ENCODE results near the gene CD99. TPM values are rescaled to one million over a fixed set of nuclear protein-coding genes. Genes with fewer than 3 reads are reported as not detected.
A peak's percentile ranks its signal among the peaks of the same experiment; 100 is the strongest.

The CD99 gene
- total RNA-seq, 1 donor from 2014 or later = 11.4 TPM

GRCh38 chrX:2697306-2697705 lies 6.2 kb downstream of the CD99 start:
- DNase-seq (ENCODE audit: low spot score in 2 of 2) (no peak), FAIRE-seq (no peak)

GRCh38 chrX:2697741-2698299 lies 6.7 kb downstream of the CD99 start:
- FAIRE-seq (no peak), DNase-seq (ENCODE audit: low spot score in 2 of 2) (no peak)

GRCh38 chrX:2698604-2699003 lies 7.5 kb downstream of the CD99 start:
- FAIRE-seq (no peak), DNase-seq (ENCODE audit: low spot score in 2 of 2) (no peak)

- no peak for DNase-seq (ENCODE audit: low spot score in 2 of 2)
- FAIRE-seq = no peak
Observed at GRCh38 chrX:2699959-2700358, 8.9 kb downstream of the CD99 start.

GRCh38 chrX:2700405-2701320 lies 9.6 kb downstream of the CD99 start:
- FAIRE-seq (no peak), DNase-seq (ENCODE audit: low spot score in 2 of 2) (no peak)

- DNase-seq (ENCODE audit: low spot score in 2 of 2) (no peak), FAIRE-seq (no peak)
Observed at GRCh38 chrX:2701600-2701999, 10.5 kb downstream of the CD99 start.

GRCh38 chrX:2703991-2704369 lies 12.9 kb downstream of the CD99 start:
- no peak for FAIRE-seq
- peak in 1 of 2 donors; percentile 31 for DNase-seq (ENCODE audit: low spot score in 2 of 2)

GRCh38 chrX:2705046-2705832 lies 14.1 kb downstream of the CD99 start:
- FAIRE-seq (no peak), DNase-seq (ENCODE audit: low spot score in 2 of 2) (no peak)

GRCh38 chrX:2707334-2707760 lies 16.3 kb downstream of the CD99 start:
- DNase-seq (ENCODE audit: low spot score in 2 of 2) (no peak), FAIRE-seq (no peak)

GRCh38 chrX:2708021-2708420 lies 16.9 kb downstream of the CD99 start:
- FAIRE-seq (no peak), DNase-seq (ENCODE audit: low spot score in 2 of 2) (no peak)

GRCh38 chrX:2708592-2709188 lies 17.6 kb downstream of the CD99 start:
- DNase-seq (ENCODE audit: low spot score in 2 of 2) = no peak
- no peak for FAIRE-seq

GRCh38 chrX:2709556-2709955 lies 18.5 kb downstream of the CD99 start:
- DNase-seq (ENCODE audit: low spot score in 2 of 2) (no peak), FAIRE-seq (no peak)

- FAIRE-seq (no peak), DNase-seq (ENCODE audit: low spot score in 2 of 2) (no peak)
Observed at GRCh38 chrX:2710041-2710840, 19.1 kb downstream of the CD99 start.

GRCh38 chrX:2711441-2711840 lies 20.3 kb downstream of the CD99 start:
- FAIRE-seq = no peak
- no peak for DNase-seq (ENCODE audit: low spot score in 2 of 2)

GRCh38 chrX:2712428-2712827 lies 21.3 kb downstream of the CD99 start:
- FAIRE-seq = no peak
- DNase-seq (ENCODE audit: low spot score in 2 of 2) = no peak

- DNase-seq (ENCODE audit: low spot score in 2 of 2) (no peak), FAIRE-seq (no peak)
Observed at GRCh38 chrX:2712890-2713840, 22.1 kb downstream of the CD99 start.

GRCh38 chrX:2714551-2714950 lies 23.5 kb downstream of the CD99 start:
- FAIRE-seq (no peak), DNase-seq (ENCODE audit: low spot score in 2 of 2) (no peak)

GRCh38 chrX:2715066-2715600 lies 24.0 kb downstream of the CD99 start:
- FAIRE-seq = no peak
- no peak for DNase-seq (ENCODE audit: low spot score in 2 of 2)

- no peak for DNase-seq (ENCODE audit: low spot score in 2 of 2)
- FAIRE-seq = no peak
Observed at GRCh38 chrX:2717312-2717711, 26.2 kb downstream of the CD99 start.

Data from frontal cortex (tissue), 4 donors.